Measurements from ENCODE around the gene DGKB.

DNA sequence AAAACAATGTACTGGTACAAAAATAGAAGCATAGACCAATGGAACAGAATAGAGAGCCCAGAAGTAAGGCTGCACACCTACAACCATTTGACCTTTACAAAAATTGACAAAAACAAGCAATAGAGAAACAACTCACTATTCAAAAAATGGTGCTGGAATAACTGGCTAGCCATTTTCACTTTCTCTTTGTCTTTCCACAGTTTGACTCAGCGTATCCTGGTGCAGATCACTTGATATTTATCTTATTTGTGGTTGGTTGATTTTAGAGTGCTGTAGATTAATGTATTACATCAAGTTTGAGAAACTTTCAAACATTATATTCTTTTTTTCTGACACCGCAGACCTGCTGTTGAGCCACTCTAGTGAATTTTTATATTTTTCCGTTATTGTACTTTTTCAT, 381.4 kb downstream of the DGKB start:
- no peak for TF ChIP-seq REST (IDR thresholded peaks at IDR 0.05; ENCODE audit: insufficient replicate concordance, low read depth)
- TF ChIP-seq CTCF (IDR thresholded peaks at IDR 0.05; ENCODE audit: insufficient read depth, low read length), result no peak
